H9 (cell line): Measurements from ENCODE around the gene GLRA3. TPM values are rescaled to one million over a fixed set of nuclear protein-coding genes. Genes with fewer than 3 reads are reported as not detected.

Experiments used
- DNase-seq: peaks from one replicate; pipeline ENCODE4 v3.0.0-alpha.2; 2017
- H2AFZ ChIP-seq: one replicate; pipeline ENCODE4 v1.6.1; 2013; ENCODE audit warnings: mild to moderate bottlenecking, low read length, control low read depth, moderate library complexity
- H2AK5ac ChIP-seq: 2 replicates; pipeline ENCODE4 v1.6.1; 2013; ENCODE audit warnings: low read length, control low read depth, mixed read lengths; ENCODE audit not compliant: insufficient read length
- H2BK120ac ChIP-seq: one replicate; pipeline ENCODE4 v1.6.1; 2013; ENCODE audit warnings: low read depth, mild to moderate bottlenecking, low read length, control low read depth, inconsistent platforms; ENCODE audit not compliant: poor library complexity, severe bottlenecking
- H2BK12ac ChIP-seq: 2 replicates; pipeline ENCODE4 v1.6.1; 2013; ENCODE audit warnings: low read length, control low read depth, mixed read lengths, low read depth; ENCODE audit not compliant: insufficient read length
- H2BK15ac ChIP-seq: 2 replicates; pipeline ENCODE4 v1.6.1; 2013; ENCODE audit warnings: low read depth, low read length, control low read depth
- H2BK20ac ChIP-seq: one replicate; pipeline ENCODE4 v1.6.1; 2013; ENCODE audit warnings: low read depth, mild to moderate bottlenecking, low read length, control low read depth, inconsistent platforms; ENCODE audit not compliant: poor library complexity, severe bottlenecking
- H2BK5ac ChIP-seq: 2 replicates; pipeline ENCODE4 v1.6.1; 2013; ENCODE audit warnings: low read length, control low read depth, mixed read lengths; ENCODE audit not compliant: insufficient read length
- H3K14ac ChIP-seq: 2 replicates; pipeline ENCODE4 v1.6.1; 2013; ENCODE audit warnings: low read length, control low read depth; ENCODE audit not compliant: insufficient read depth
- H3K18ac ChIP-seq: 2 replicates; pipeline ENCODE4 v1.6.1; 2013; ENCODE audit warnings: low read depth, mild to moderate bottlenecking, mixed read lengths, low read length, control low read depth; ENCODE audit not compliant: insufficient read length
- H3K23ac ChIP-seq: 2 replicates; pipeline ENCODE4 v1.6.1; 2013; ENCODE audit warnings: low read length, control low read depth, mixed read lengths, low read depth; ENCODE audit not compliant: insufficient read length
- H3K23me2 ChIP-seq: 2 replicates; pipeline ENCODE4 v1.6.1; 2013; ENCODE audit warnings: low read depth, mild to moderate bottlenecking, mixed read lengths, low read length, control low read depth; ENCODE audit not compliant: insufficient read length, poor library complexity, severe bottlenecking
- H3K27ac ChIP-seq: 2 replicates; pipeline ENCODE4 v1.5.1; 2013; ENCODE audit warnings: low read length, control low read depth, mixed read lengths, low read depth; ENCODE audit not compliant: insufficient read length
- H3K27me3 ChIP-seq: 2 replicates; pipeline ENCODE4 v1.6.1; 2013; ENCODE audit warnings: low read length, control low read depth, inconsistent platforms; ENCODE audit not compliant: insufficient read depth
- H3K4ac ChIP-seq: 2 replicates; pipeline ENCODE4 v1.6.1; 2013; ENCODE audit warnings: low read depth, mild to moderate bottlenecking, control low read depth, inconsistent platforms, low read length, moderate library complexity
- H3K4me1 ChIP-seq: 2 replicates; pipeline ENCODE4 v1.6.1; 2013; ENCODE audit warnings: low read length, control low read depth, inconsistent platforms; ENCODE audit not compliant: insufficient read depth
- H3K4me2 ChIP-seq: 2 replicates; pipeline ENCODE4 v1.6.1; 2013; ENCODE audit warnings: low read length, control low read depth, mixed read lengths; ENCODE audit not compliant: insufficient read length, insufficient read depth
- H3K56ac ChIP-seq: 2 replicates; pipeline ENCODE4 v1.6.1; 2013; ENCODE audit warnings: low read depth, mild to moderate bottlenecking, mixed read lengths, low read length, control low read depth; ENCODE audit not compliant: insufficient read length
- H3K79me1 ChIP-seq: 2 replicates; pipeline ENCODE4 v1.6.1; 2013; ENCODE audit warnings: low read depth, mild to moderate bottlenecking, moderate library complexity, low read length, control low read depth, inconsistent platforms; ENCODE audit not compliant: insufficient read depth, poor library complexity, severe bottlenecking
- H3K79me2 ChIP-seq: 2 replicates; pipeline ENCODE4 v1.6.1; 2013; ENCODE audit warnings: low read length, control low read depth, inconsistent platforms; ENCODE audit not compliant: insufficient read depth
- H3K9ac ChIP-seq: 2 replicates; pipeline ENCODE4 v1.6.1; 2013; ENCODE audit warnings: low read length, control low read depth, mixed read lengths; ENCODE audit not compliant: insufficient read length; ENCODE audit errors: extremely low read depth
- H3K9me3 ChIP-seq: one replicate; pipeline ENCODE4 v1.6.1; 2013; ENCODE audit warnings: low read depth, low read length, inconsistent platforms; ENCODE audit not compliant: control insufficient read depth
- H3T11ph ChIP-seq: one replicate; pipeline ENCODE4 v1.6.1; 2013; ENCODE audit warnings: mild to moderate bottlenecking, low read length, control low read depth, inconsistent platforms
- H4K20me1 ChIP-seq: one replicate; pipeline ENCODE4 v1.6.1; 2013; ENCODE audit not compliant: control insufficient read depth, insufficient read length, insufficient read depth
- H4K5ac ChIP-seq: 2 replicates; pipeline ENCODE4 v1.6.1; 2013; ENCODE audit warnings: low read depth, mild to moderate bottlenecking, mixed read lengths, low read length, control low read depth; ENCODE audit not compliant: insufficient read length
- H4K8ac ChIP-seq: replicated peaks from 2 replicates; pipeline ENCODE4 v1.6.1; 2013; ENCODE audit warnings: low read length, control low read depth, mixed read lengths, low read depth; ENCODE audit not compliant: insufficient read length
- H4K91ac ChIP-seq: 2 replicates; pipeline ENCODE4 v1.6.1; 2013; ENCODE audit warnings: low read depth, mild to moderate bottlenecking, moderate library complexity, mixed read lengths, low read length, control low read depth; ENCODE audit not compliant: insufficient read length
- H3K27ac Mint-ChIP-seq, 3 experiments: 2 replicates in 2 of 3; 3 replicates in 1 of 3; pipeline ENCODE4 v1.8.0; 2020 to 2021; ENCODE audit warnings: mixed read lengths in 3 of 3, mild to moderate bottlenecking in 1 of 3, moderate library complexity in 1 of 3
- H3K27me3 Mint-ChIP-seq: 2 replicates; pipeline ENCODE4 v1.8.0; 2021; ENCODE audit warnings: low read depth, mild to moderate bottlenecking, moderate library complexity, mixed read lengths
- H3K36me3 Mint-ChIP-seq, 3 experiments: 2 replicates in 2 of 3; 3 replicates in 1 of 3; pipeline ENCODE4 v1.8.0; 2020 to 2021; ENCODE audit warnings: low read depth in 3 of 3, mixed read lengths in 3 of 3; ENCODE audit not compliant: insufficient read depth in 1 of 3
- H3K4me1 Mint-ChIP-seq, 2 experiments: 2 replicates each; pipeline ENCODE4 v1.8.0; 2020; ENCODE audit warnings: mixed read lengths in 2 of 2
- H3K4me3 Mint-ChIP-seq, 2 experiments: 2 replicates in 1 of 2; 3 replicates in 1 of 2; pipeline ENCODE4 v1.8.0; 2020 to 2021; ENCODE audit warnings: mild to moderate bottlenecking in 2 of 2, mixed read lengths in 2 of 2, moderate library complexity in 1 of 2
- H3K9me3 Mint-ChIP-seq, 2 experiments: 2 replicates in 1 of 2; 3 replicates in 1 of 2; pipeline ENCODE4 v1.8.0; 2020; ENCODE audit warnings: mild to moderate bottlenecking in 2 of 2, mixed read lengths in 2 of 2, moderate library complexity in 1 of 2
- WGBS: extraction: QIAGEN DNeasy Blood & Tissue Kit; methylation state at CpG from one replicate; pipeline ENCODE4 v1.1.7; 2013; ENCODE audit warnings: missing lambda C conversion rate, low lambda C conversion rate, mixed read lengths; ENCODE audit not compliant: insufficient read length; ENCODE audit errors: extremely low coverage; 5-methylcytosine and 5-hydroxymethylcytosine counted together
- total RNA-seq: library from RNA; stranded (reverse); gene quantifications from 2 replicates; pipeline ENCODE4 v1.2.1, GENCODE V29; 2021
- TF ChIP-seq, protein P1 (sequence below): fragments of 200-600 bp; sonication (generic); conservative IDR thresholded peaks from 3 replicates; pipeline ENCODE4 v1.8.0; 2021; ENCODE audit warnings: antibody characterized with exemption, mild to moderate bottlenecking

The GLRA3 gene
- total RNA-seq, 1 experiment from 2014 or later: 0.09 TPM

DNA sequence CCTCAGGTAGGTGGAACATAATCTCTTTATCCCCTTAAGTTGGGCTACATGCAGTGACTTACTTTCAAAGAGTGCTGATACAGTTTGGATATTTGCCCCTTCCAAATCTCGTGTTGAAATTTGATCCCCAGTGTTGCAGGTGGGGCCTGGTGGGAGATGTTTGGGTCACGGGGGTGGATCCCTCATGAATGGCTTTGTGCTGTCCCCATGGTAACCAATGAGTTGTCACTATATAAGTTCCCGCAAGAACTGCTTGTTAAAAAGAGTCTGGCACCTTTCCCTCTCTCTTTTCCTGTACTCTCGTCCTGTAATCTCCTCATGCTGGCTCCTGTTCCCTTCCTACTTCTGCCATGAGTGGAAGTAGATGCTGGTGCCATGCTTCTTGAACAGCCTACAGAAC is 71.3 kb downstream of the GLRA3 start:
- H3K4ac ChIP-seq: no peak overlapping the region
- H3K4me1 ChIP-seq: no peaks in the 10 kb centered on the region
- Mint-ChIP-seq H3K4me1 (peaks cover 5% of the 10 kb centered on the region in 2 experiments), H3K27me3 (no peaks in the 10 kb centered on the region), H3K4me3 (no peak overlapping the region), H3K9me3 (no peaks in the 10 kb centered on the region), H3K27ac (peak overlapping the region in 2 of 3 experiments; percentile 70 to 80; a peak in 3 of 7 replicates), H3K36me3 (no peaks in the 10 kb centered on the region; a peak in 1 of 7 replicates)
- no peaks in the 10 kb centered on the region for H4K20me1 ChIP-seq
- no peak overlapping the region for H3K23ac ChIP-seq
- H3K14ac ChIP-seq: no peak overlapping the region
- H3K27ac ChIP-seq: no peak overlapping the region
- H3T11ph ChIP-seq: no peak overlapping the region
- no CpG with 5 or more reads among the region's 4 CpGs for WGBS
- no peaks in the 10 kb centered on the region for H3K9me3 ChIP-seq
- H3K4me2 ChIP-seq: no peak overlapping the region
- peak; percentile 42 for DNase-seq
- no peak overlapping the region for H2AFZ ChIP-seq
- no peak overlapping the region for H4K91ac ChIP-seq
- H3K18ac ChIP-seq: no peak overlapping the region
- H3K79me2 ChIP-seq: no peaks in the 10 kb centered on the region
- H4K8ac ChIP-seq: no peak overlapping the region
- no peaks in the 10 kb centered on the region for H3K23me2 ChIP-seq
- no peak overlapping the region for H3K9ac ChIP-seq
- H3K27me3 ChIP-seq: no peaks in the 10 kb centered on the region
- TF ChIP-seq, protein P1, sequence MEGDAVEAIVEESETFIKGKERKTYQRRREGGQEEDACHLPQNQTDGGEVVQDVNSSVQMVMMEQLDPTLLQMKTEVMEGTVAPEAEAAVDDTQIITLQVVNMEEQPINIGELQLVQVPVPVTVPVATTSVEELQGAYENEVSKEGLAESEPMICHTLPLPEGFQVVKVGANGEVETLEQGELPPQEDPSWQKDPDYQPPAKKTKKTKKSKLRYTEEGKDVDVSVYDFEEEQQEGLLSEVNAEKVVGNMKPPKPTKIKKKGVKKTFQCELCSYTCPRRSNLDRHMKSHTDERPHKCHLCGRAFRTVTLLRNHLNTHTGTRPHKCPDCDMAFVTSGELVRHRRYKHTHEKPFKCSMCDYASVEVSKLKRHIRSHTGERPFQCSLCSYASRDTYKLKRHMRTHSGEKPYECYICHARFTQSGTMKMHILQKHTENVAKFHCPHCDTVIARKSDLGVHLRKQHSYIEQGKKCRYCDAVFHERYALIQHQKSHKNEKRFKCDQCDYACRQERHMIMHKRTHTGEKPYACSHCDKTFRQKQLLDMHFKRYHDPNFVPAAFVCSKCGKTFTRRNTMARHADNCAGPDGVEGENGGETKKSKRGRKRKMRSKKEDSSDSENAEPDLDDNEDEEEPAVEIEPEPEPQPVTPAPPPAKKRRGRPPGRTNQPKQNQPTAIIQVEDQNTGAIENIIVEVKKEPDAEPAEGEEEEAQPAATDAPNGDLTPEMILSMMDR: no peak
- H2BK20ac ChIP-seq: peak overlapping the region; percentile 83
- H2BK12ac ChIP-seq: no peak overlapping the region
- no peaks in the 10 kb centered on the region for H3K79me1 ChIP-seq
- H3K56ac ChIP-seq: no peak overlapping the region
- no peak overlapping the region for H2BK5ac ChIP-seq
- no peak overlapping the region for H4K5ac ChIP-seq
- H2BK15ac ChIP-seq: no peak overlapping the region
- no peak overlapping the region for H2AK5ac ChIP-seq
- H2BK120ac ChIP-seq: no peak overlapping the region
